Coronary artery (tissue), 2 donors: Measurements from ENCODE around the gene SASH1.
A peak's percentile ranks its signal among the peaks of the same experiment; 100 is the strongest.

Experiments
- DNase-seq: peaks from one replicate; pipeline ENCODE4 v3.0.0-alpha.2; 2017; ENCODE audit warnings: low spot score
- H3K27ac ChIP-seq, 2 donors: fragments of 200-600 bp; sonication (generic); one replicate each; pipeline ENCODE4 v1.5.1; 2016 to 2019
- H3K4me3 ChIP-seq: fragments of 200-600 bp; sonication (generic); 2 replicates; pipeline ENCODE4 v1.5.1; 2016; ENCODE audit warnings: mild to moderate bottlenecking, moderate library complexity
- CTCF ChIP-seq: fragments of 200-600 bp; sonication (generic); IDR thresholded peaks from one replicate; pipeline ENCODE4 v1.5.1; 2019; ENCODE audit warnings: antibody characterized with exemption

Gene SASH1

GRCh38 chr6:148342350-148343046, at the start of gene SASH1:
SASH1 (plus strand) TSS chr6:148342838; CDS start chr6:148343068, 230 bp downstream.
- no peak for TF ChIP-seq CTCF
- Histone ChIP-seq H3K27ac (peak within 1 kb of the TSS; percentile 88 to 94), H3K4me3 (peak within 1 kb of the TSS; percentile 98)
- DNase-seq, result peak; percentile 83

GRCh38 chr6:148293181-148293995, 49.2 kb upstream of the SASH1 start:
- no peak for TF ChIP-seq CTCF
- Histone ChIP-seq H3K4me3 (peak overlapping the region; percentile 39), H3K27ac (peak overlapping the region; percentile 35 to 64)
- DNase-seq, result no peak

GRCh38 chr6:148294059-148294458, 48.6 kb upstream of the SASH1 start:
- Histone ChIP-seq H3K27ac (peak overlapping the region; percentile 35 to 64), H3K4me3 (no peak overlapping the region)
- no peak for DNase-seq
- no peak for TF ChIP-seq CTCF

- TF ChIP-seq CTCF, result no peak
- DNase-seq, result no peak
- peak overlapping the region; percentile 23 for H3K4me3 ChIP-seq
- H3K27ac ChIP-seq, result peak overlapping the region; percentile 25 to 27
Observed at GRCh38 chr6:148295261-148295887, 47.3 kb upstream of the SASH1 start.

- Histone ChIP-seq H3K27ac (no peak overlapping the region), H3K4me3 (no peak overlapping the region)
- TF ChIP-seq CTCF, result no peak
Observed at GRCh38 chr6:148296771-148297170, 45.9 kb upstream of the SASH1 start.

GRCh38 chr6:148298683-148299082, 44.0 kb upstream of the SASH1 start:
- Histone ChIP-seq H3K27ac (no peak overlapping the region), H3K4me3 (no peak overlapping the region)
- DNase-seq, result no peak
- no peak for TF ChIP-seq CTCF

More at GRCh38 chr6:148296771-148297170, 45.9 kb upstream of the SASH1 start:
- DNase-seq, result no peak
